HL-60 (cell line): ENCODE measurements around the gene DNAAF8.

Source experiments
- POLR2AphosphoS5 ChIP-seq: IDR thresholded peaks from 2 replicates; pipeline ENCODE4 v1.6.1; 2012; ENCODE audit warnings: low read depth
- TF ChIP-seq, protein P1 (sequence below): IDR thresholded peaks from one replicate; pipeline ENCODE4 v1.5.1; 2011; ENCODE audit warnings: low read length, control low read depth, inconsistent platforms; ENCODE audit not compliant: insufficient read depth
- TF ChIP-seq, protein P2 (sequence below): IDR thresholded peaks from 2 replicates; pipeline ENCODE4 v1.6.1; 2012; ENCODE audit warnings: low read depth; ENCODE audit not compliant: insufficient replicate concordance

DNA sequence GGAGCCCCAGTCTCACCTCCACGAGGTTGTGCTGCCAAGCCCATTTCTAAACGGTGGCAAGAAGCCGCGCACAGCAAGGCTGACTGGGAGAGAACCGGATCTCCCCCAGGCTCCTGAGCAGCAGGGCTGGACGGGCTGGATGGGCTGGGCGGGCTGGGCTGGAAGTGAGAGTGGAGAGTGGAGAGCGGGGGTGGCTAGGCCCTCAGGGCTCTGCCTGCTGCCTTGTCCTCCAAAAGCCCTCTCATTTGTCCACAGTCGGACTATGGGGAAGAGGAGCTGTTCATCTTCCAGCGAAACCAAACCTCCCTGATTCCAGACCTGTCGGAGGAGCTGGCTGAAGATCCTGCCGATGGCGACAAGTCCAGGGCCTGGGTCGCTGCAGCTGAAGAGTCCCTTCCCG, 3.2 kb downstream of the DNAAF8 start:
- TF ChIP-seq, protein P1, sequence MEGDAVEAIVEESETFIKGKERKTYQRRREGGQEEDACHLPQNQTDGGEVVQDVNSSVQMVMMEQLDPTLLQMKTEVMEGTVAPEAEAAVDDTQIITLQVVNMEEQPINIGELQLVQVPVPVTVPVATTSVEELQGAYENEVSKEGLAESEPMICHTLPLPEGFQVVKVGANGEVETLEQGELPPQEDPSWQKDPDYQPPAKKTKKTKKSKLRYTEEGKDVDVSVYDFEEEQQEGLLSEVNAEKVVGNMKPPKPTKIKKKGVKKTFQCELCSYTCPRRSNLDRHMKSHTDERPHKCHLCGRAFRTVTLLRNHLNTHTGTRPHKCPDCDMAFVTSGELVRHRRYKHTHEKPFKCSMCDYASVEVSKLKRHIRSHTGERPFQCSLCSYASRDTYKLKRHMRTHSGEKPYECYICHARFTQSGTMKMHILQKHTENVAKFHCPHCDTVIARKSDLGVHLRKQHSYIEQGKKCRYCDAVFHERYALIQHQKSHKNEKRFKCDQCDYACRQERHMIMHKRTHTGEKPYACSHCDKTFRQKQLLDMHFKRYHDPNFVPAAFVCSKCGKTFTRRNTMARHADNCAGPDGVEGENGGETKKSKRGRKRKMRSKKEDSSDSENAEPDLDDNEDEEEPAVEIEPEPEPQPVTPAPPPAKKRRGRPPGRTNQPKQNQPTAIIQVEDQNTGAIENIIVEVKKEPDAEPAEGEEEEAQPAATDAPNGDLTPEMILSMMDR, result no peak
- no peak for TF ChIP-seq POLR2AphosphoS5
- TF ChIP-seq, protein P2, sequence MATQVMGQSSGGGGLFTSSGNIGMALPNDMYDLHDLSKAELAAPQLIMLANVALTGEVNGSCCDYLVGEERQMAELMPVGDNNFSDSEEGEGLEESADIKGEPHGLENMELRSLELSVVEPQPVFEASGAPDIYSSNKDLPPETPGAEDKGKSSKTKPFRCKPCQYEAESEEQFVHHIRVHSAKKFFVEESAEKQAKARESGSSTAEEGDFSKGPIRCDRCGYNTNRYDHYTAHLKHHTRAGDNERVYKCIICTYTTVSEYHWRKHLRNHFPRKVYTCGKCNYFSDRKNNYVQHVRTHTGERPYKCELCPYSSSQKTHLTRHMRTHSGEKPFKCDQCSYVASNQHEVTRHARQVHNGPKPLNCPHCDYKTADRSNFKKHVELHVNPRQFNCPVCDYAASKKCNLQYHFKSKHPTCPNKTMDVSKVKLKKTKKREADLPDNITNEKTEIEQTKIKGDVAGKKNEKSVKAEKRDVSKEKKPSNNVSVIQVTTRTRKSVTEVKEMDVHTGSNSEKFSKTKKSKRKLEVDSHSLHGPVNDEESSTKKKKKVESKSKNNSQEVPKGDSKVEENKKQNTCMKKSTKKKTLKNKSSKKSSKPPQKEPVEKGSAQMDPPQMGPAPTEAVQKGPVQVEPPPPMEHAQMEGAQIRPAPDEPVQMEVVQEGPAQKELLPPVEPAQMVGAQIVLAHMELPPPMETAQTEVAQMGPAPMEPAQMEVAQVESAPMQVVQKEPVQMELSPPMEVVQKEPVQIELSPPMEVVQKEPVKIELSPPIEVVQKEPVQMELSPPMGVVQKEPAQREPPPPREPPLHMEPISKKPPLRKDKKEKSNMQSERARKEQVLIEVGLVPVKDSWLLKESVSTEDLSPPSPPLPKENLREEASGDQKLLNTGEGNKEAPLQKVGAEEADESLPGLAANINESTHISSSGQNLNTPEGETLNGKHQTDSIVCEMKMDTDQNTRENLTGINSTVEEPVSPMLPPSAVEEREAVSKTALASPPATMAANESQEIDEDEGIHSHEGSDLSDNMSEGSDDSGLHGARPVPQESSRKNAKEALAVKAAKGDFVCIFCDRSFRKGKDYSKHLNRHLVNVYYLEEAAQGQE, result no peak
